Suprapubic skin (tissue), 4 donors: ENCODE results near the gene GRXCR1. TPM values are rescaled to one million over a fixed set of nuclear protein-coding genes. Genes with fewer than 3 reads are reported as not detected.

Source experiments
- DNase-seq, 2 donors: peaks; one replicate each; pipeline ENCODE4 v3.0.0-alpha.2; 2019; ENCODE audit warnings: low spot score in 2 of 2
- H3K27ac ChIP-seq: fragments of 200-600 bp; sonication (generic); one replicate; pipeline ENCODE4 v1.5.1; 2019
- H3K27me3 ChIP-seq: fragments of 200-600 bp; sonication (generic); one replicate; pipeline ENCODE4 v1.5.1; 2019
- H3K36me3 ChIP-seq: fragments of 200-600 bp; sonication (generic); one replicate; pipeline ENCODE4 v1.5.1; 2019
- H3K4me1 ChIP-seq: fragments of 200-600 bp; sonication (generic); one replicate; pipeline ENCODE4 v1.5.1; 2019
- H3K4me3 ChIP-seq: fragments of 200-600 bp; sonication (generic); one replicate; pipeline ENCODE4 v1.5.1; 2019; ENCODE audit warnings: mild to moderate bottlenecking
- H3K9me3 ChIP-seq: fragments of 200-600 bp; sonication (generic); one replicate; pipeline ENCODE4 v1.5.1; 2019
- EP300 ChIP-seq: sonication (generic); formaldehyde crosslinking; IDR thresholded peaks from one replicate; pipeline ENCODE4 v1.6.1; 2017; ENCODE audit warnings: antibody characterized with exemption
- POLR2A ChIP-seq, 2 donors: fragments of 450-650 bp; IDR thresholded peaks; one replicate each; pipeline ENCODE4 v1.6.1; 2017; ENCODE audit warnings: antibody characterized with exemption in 2 of 2, mild to moderate bottlenecking in 2 of 2, moderate library complexity in 2 of 2
- POLR2AphosphoS5 ChIP-seq, 3 donors: sonication (generic); formaldehyde crosslinking; IDR thresholded peaks; one replicate each; pipeline ENCODE4 v1.6.1; 2017; ENCODE audit warnings: antibody characterized with exemption in 3 of 3
- WGBS: methylation state at CpG from one replicate; pipeline ENCODE4 v1.1.5; 2018; 5-methylcytosine and 5-hydroxymethylcytosine counted together
- total RNA-seq, 4 donors: library from RNA; depleted of rRNA; stranded (reverse); fragments of >200 nt; gene quantifications; one replicate each; pipeline ENCODE4 v1.1.0, GENCODE V29; 2016
- TF ChIP-seq, protein P1 (sequence below), 2 donors: fragments of 200-600 bp in 1 of 2; fragments of 450-650 bp in 1 of 2; sonication (generic) in 1 of 2; IDR thresholded peaks; one replicate each; pipeline ENCODE4 v1.5.1; 2016 to 2019; ENCODE audit warnings: antibody characterized with exemption in 2 of 2, mild to moderate bottlenecking in 1 of 2, moderate library complexity in 1 of 2

Gene GRXCR1
- total RNA-seq, 4 donors from 2014 or later, result not detected

DNA sequence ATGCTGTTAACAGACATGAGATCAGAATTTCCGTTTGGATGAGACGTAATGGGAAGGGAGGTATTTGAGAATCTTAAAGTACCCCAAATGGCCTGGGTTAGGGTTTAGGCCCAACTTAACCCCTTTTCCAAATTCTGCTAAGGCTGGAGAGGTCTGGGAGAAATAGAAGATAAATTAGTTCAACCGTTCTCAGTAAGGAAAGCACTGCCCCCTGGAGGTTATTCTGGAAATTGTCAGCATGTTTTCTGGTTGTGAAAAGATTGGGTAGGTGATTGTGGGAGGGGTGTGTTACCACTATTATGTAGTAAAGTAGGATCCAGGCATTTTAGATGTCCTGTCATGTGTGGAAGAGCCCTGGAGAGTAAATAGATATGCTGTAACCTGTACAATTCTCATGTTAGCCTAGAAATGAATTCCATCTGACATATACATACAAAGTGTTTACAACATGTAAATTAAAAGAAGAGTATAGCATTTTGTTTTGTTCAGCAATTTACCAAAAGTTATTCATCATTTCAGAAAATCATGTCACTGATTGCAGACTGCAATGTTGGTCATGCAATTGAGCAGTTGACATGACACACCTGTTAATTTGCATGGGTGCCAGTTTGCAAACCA is 26.8 kb upstream of the GRXCR1 start:
- DNase-seq, result no peak
- 10% methylated on average over 3 of the region's 3 CpGs for WGBS

DNA sequence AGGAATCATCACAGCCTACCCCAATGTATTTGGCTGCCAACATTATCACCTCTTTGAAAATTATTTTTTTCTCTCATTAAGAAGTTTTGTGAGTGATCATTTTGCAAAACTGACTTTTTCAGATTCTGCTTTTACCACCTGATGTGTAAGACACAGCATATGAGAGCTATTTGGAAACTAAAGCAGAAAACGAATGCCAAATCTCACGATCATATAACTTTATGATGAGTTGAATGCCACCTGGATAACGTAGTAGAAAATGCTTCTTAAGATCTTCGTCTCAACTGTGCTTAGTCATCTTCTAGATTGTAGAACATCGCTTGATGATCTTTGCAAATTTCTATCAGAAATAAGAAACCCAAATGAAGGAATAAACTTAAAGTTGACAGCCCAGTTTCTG is 21.3 kb upstream of the GRXCR1 start:
- Histone ChIP-seq H3K4me3 (no peak overlapping the region), H3K9me3 (no peaks in the 10 kb centered on the region), H3K36me3 (no peaks in the 10 kb centered on the region), H3K27me3 (no peaks in the 10 kb centered on the region), H3K4me1 (peaks cover 7% of the 10 kb centered on the region), H3K27ac (no peak overlapping the region)
- WGBS, result 44% methylated on average over 5 of the region's 5 CpGs
- no peak for DNase-seq
- TF ChIP-seq, protein P1, sequence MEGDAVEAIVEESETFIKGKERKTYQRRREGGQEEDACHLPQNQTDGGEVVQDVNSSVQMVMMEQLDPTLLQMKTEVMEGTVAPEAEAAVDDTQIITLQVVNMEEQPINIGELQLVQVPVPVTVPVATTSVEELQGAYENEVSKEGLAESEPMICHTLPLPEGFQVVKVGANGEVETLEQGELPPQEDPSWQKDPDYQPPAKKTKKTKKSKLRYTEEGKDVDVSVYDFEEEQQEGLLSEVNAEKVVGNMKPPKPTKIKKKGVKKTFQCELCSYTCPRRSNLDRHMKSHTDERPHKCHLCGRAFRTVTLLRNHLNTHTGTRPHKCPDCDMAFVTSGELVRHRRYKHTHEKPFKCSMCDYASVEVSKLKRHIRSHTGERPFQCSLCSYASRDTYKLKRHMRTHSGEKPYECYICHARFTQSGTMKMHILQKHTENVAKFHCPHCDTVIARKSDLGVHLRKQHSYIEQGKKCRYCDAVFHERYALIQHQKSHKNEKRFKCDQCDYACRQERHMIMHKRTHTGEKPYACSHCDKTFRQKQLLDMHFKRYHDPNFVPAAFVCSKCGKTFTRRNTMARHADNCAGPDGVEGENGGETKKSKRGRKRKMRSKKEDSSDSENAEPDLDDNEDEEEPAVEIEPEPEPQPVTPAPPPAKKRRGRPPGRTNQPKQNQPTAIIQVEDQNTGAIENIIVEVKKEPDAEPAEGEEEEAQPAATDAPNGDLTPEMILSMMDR (IDR thresholded peaks at IDR 0.05), result no peak

More for the DNA sequence above, 26.8 kb upstream of the GRXCR1 start:
- Histone ChIP-seq H3K4me1 (no peaks in the 10 kb centered on the region), H3K9me3 (no peaks in the 10 kb centered on the region), H3K27me3 (no peaks in the 10 kb centered on the region), H3K4me3 (no peak overlapping the region), H3K27ac (no peak overlapping the region), H3K36me3 (no peaks in the 10 kb centered on the region)
- TF ChIP-seq EP300 (no peak), POLR2AphosphoS5 (IDR thresholded peaks at IDR 0.05) (no peak)
- TF ChIP-seq, protein P1 (IDR thresholded peaks at IDR 0.05), result peak; percentile 57

DNA sequence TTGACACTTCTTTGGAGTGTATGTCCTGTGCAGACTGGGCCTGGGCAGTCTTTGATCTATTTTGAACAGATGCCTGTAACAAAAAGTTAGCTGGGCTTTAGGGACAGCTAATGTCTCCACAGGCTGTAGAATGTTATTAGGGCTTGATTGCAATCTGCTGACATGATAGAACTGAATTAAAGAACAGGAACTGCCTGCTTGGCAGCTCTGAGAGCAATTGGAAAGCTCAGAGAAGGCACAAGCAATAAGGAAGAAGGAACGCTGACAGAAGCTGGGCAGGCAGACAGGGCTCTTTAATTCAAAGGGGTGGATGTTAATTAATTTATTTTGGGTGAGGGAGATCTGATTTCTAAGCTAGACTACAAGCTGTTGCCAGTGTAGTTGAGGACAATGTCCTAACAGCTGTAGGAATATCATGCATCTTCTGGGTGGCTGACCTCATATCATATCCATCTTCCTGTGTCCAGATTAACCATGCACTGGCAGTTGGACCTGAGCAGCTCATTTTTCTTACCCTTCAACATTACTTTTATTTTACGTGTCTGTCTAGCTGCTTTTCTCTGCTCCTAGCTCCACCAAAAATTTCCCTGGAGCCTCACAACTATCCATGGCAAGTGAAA is 20.7 kb upstream of the GRXCR1 start:
- no peak overlapping the region for H3K4me3 ChIP-seq
- TF ChIP-seq POLR2A (IDR thresholded peaks at IDR 0.05), result no peak
- TF ChIP-seq EP300, result no peak
- H3K9me3 ChIP-seq, result no peaks in the 10 kb centered on the region
- no peak for DNase-seq
- no peak overlapping the region for H3K27ac ChIP-seq
- WGBS, result 14% methylated on average over 2 of the region's 2 CpGs
- no peaks in the 10 kb centered on the region for H3K36me3 ChIP-seq
- no peaks in the 10 kb centered on the region for H3K27me3 ChIP-seq
- H3K4me1 ChIP-seq, result peaks cover 7% of the 10 kb centered on the region

DNA sequence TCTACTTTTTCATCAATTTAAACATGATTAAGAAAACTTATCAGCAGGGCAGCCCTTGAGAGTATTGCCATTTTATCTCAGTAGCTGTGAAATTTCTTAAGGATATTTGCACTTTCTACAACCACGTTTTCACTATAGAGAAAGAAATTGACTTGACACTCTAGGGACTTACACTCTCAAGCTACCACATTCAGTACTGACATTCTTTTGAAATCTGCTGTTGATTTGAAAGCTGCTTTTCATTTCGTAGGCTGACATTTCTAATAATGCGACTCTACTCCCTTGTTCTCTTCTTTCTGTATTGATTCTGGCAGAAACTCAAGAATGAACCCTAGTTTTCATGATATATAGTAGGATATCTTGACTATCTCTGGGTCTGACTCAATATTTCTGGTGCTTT is 13.7 kb upstream of the GRXCR1 start:
- DNase-seq, result no peak

DNA sequence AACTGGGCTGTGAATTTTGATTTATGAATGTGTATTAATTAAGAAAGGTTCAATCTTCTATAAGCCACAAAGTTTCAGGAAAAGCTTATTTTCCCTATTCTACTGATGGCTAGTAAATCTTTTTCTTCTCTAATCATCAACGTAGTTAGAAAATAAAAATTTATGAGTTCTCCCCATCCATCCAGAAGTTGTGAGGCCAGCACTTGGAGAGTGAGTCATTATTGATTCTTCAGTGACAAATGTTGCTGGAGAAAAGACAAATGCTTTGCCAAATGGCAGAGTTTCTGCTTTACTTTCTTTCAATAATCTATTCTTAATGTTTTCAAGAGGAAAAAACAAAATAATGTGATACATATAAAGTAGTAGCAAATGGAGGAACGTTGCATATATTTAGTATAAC is 11.3 kb upstream of the GRXCR1 start:
- Histone ChIP-seq H3K36me3 (no peaks in the 10 kb centered on the region), H3K4me3 (no peak overlapping the region), H3K9me3 (no peaks in the 10 kb centered on the region), H3K27me3 (no peaks in the 10 kb centered on the region), H3K4me1 (no peaks in the 10 kb centered on the region), H3K27ac (no peak overlapping the region)
- DNase-seq, result no peak
- TF ChIP-seq EP300 (no peak), POLR2A (IDR thresholded peaks at IDR 0.05) (no peak), POLR2AphosphoS5 (IDR thresholded peaks at IDR 0.05) (no peak)
- TF ChIP-seq, protein P1 (IDR thresholded peaks at IDR 0.05), result no peak
- 33% methylated on average over 2 of the region's 2 CpGs for WGBS

More for the DNA sequence above, 13.7 kb upstream of the GRXCR1 start:
- H3K9me3 ChIP-seq, result no peaks in the 10 kb centered on the region
- H3K36me3 ChIP-seq, result no peaks in the 10 kb centered on the region
- no peak overlapping the region for H3K4me3 ChIP-seq
- no peaks in the 10 kb centered on the region for H3K4me1 ChIP-seq
- H3K27ac ChIP-seq, result no peak overlapping the region
- H3K27me3 ChIP-seq, result no peaks in the 10 kb centered on the region
- WGBS, result 44% methylated on average over 3 of the region's 3 CpGs
- no peak for TF ChIP-seq EP300
- TF ChIP-seq, protein P1 (IDR thresholded peaks at IDR 0.05), result no peak

DNA sequence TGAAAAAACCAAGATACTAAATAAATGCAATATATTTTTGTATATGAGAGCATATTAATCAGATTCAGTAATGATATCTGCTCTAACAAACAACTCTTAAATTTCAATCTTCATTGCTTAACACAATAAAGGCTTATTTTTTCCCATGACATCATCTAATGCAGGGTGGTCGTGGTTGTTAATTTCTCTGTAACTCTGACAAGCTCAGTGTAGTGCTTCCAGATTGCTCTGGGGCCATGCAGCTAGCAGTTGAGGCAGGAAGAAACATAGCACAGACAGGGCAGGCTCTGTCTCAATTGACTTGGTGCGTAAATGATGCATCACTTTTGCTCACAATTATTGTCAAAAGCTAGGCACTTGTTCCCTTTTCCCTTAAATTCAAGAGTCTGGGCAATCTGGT is 869 bp upstream of the GRXCR1 start:
- Histone ChIP-seq H3K4me1 (no peaks in the 10 kb centered on the region), H3K4me3 (no peak overlapping the region), H3K36me3 (no peaks in the 10 kb centered on the region), H3K27me3 (no peaks in the 10 kb centered on the region), H3K9me3 (no peaks in the 10 kb centered on the region), H3K27ac (no peak overlapping the region)
- TF ChIP-seq POLR2A (IDR thresholded peaks at IDR 0.05) (no peak), POLR2AphosphoS5 (IDR thresholded peaks at IDR 0.05) (no peak), EP300 (no peak)
- TF ChIP-seq, protein P1 (IDR thresholded peaks at IDR 0.05), result no peak
- DNase-seq, result no peak
- 54% methylated on average over 2 of the region's 2 CpGs for WGBS
